ENCODE data around the gene HS3ST3A1.

HS3ST3A1 gene

DNA sequence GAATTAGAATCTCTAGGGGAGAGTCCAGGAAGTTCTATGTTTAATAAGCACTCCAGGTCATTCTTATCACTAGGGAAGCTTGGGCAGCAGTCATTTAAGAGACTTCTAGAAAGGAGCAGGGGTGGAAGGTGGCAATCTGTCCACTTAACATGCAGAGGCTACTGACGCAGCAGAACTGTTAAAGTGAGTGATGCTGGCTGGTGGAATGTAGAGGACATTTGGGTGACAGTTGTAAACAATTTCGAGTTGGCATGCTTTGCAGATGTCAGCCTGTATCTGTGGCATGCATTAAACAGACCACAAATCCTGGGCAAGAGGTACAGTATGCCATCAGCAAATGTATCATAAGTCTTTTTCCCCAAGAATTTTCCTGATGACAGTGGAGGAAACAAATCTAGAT is 40.5 kb upstream of the HS3ST3A1 start:
- DNase-seq (ENCODE audit: insufficient read length, low spot score) (no peak), FAIRE-seq (no peak)
- no peak for TF ChIP-seq CTCF (IDR thresholded peaks at IDR 0.05; ENCODE audit: insufficient read depth, missing control alignments)

GRCh38 chr17:13640551-13640950 is 38.8 kb upstream of the HS3ST3A1 start:
- TF ChIP-seq CTCF (IDR thresholded peaks at IDR 0.05; ENCODE audit: insufficient read depth, missing control alignments) = no peak
- DNase-seq (ENCODE audit: insufficient read length, low spot score) (no peak), FAIRE-seq (no peak)

DNA sequence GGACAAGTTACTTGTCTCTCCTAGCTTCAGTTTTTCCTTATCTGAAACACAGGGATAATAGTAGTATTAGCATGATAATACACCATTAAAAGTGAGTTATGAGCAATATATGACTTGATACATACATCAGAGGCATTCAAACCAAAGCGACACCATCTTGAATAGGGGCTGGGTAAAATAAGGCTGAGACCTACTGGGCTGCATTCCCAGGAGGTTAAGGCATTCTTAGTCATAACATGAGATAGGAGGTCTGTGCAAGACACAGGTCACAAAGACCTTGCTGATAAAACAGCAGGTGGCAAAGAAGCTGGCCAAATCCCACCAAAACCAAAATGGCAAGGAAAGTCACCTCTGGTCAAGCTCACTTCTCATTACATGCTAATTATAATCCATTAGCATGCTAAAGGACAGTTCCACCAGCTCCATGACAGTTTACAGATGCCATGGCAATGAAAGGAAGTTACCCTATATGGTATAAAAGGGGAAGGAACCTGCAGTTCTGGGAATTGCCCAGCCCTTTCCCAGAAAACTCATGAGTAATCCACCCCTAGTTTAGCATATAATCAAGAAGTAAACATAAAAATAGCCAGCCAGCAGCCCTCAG is 37.2 kb upstream of the HS3ST3A1 start:
- TF ChIP-seq CTCF (IDR thresholded peaks at IDR 0.05; ENCODE audit: insufficient read depth, missing control alignments) = no peak
- FAIRE-seq (no peak), DNase-seq (ENCODE audit: insufficient read length, low spot score) (no peak)

DNA sequence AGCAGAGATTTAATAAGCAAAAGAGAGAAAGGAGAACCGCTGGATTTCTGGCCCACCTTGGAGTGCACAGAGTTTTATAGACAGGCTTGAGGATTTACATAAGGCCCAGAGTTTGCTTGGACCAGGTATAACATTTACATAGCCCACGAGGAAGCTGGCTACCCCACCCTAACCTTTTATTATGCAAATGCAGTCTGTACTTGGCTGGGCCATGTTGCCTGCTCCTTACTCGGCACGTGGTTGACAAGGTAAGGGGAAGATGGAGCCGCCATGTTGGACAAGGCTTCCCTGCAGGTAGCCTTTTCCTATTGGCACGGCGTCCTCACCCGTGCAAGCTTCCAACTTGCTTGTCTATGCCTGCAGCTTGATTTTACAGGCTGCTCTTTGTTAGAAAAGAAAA is 35.2 kb upstream of the HS3ST3A1 start:
- no peak for TF ChIP-seq CTCF (IDR thresholded peaks at IDR 0.05; ENCODE audit: insufficient read depth, missing control alignments)
- DNase-seq (ENCODE audit: insufficient read length, low spot score) = no peak
- no peak for FAIRE-seq

GRCh38 chr17:13635951-13636350 is 34.2 kb upstream of the HS3ST3A1 start:
- no peak for DNase-seq (ENCODE audit: insufficient read length, low spot score)
- TF ChIP-seq CTCF (IDR thresholded peaks at IDR 0.05; ENCODE audit: insufficient read depth, missing control alignments) = no peak
- no peak for FAIRE-seq

DNA sequence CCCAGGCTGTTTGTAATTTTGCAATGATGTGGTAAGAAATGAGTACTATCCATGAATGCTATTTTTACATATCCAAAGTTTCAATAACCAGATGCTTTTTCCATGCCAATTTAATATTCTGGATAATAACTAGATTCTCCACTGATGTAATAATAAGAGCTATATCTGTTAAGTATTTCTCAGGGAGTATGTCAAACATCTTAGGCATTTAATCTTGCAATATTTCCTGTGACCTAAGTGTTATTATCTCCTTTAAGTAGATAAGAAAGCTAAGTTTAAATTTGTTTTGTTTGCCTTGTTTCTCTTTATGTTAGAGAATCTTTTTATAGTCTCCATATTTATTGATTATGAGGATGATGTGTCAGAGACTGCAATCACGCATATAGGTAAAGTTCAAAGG is 32.3 kb upstream of the HS3ST3A1 start:
- no peak for TF ChIP-seq CTCF (IDR thresholded peaks at IDR 0.05; ENCODE audit: insufficient read depth, missing control alignments)
- DNase-seq (ENCODE audit: insufficient read length, low spot score) (no peak), FAIRE-seq (no peak)

GRCh38 chr17:13631529-13631928 is 29.8 kb upstream of the HS3ST3A1 start:
- TF ChIP-seq CTCF (IDR thresholded peaks at IDR 0.05; ENCODE audit: insufficient read depth, missing control alignments) = no peak
- no peak for FAIRE-seq
- no peak for DNase-seq (ENCODE audit: insufficient read length, low spot score)

All from D721Med (cell line).